AG04450 (cell line): ENCODE measurements around the gene RAB21. TPM values are rescaled to one million over a fixed set of nuclear protein-coding genes. Genes with fewer than 3 reads are reported as not detected.

Experiments
- CTCF ChIA-PET: fragments of 300-600, 350-600 bp; formaldehyde crosslinking; extraction: SDS; loops from one replicate; lab custom pipeline; 2022; ENCODE audit warnings: antibody characterized with exemption, inconsistent platforms; lab: Charles Lee
- POLR2A ChIA-PET: fragments of 350-600 bp; formaldehyde crosslinking; extraction: SDS; loops from one replicate; lab custom pipeline; 2021; ENCODE audit warnings: antibody characterized with exemption, inconsistent platforms; lab: Yijun Ruan, JAX
- DNase-seq: peaks from one replicate; pipeline ENCODE4 v3.0.0-alpha.2; 2011; ENCODE audit warnings: low read depth, low spot score
- H3K27ac ChIP-seq: one replicate; pipeline ENCODE4 v1.5.1; 2012; ENCODE audit warnings: low read depth, low read length, control low read depth
- H3K27me3 ChIP-seq: one replicate; pipeline ENCODE4 v1.6.0; 2012; ENCODE audit warnings: low read length; ENCODE audit not compliant: control insufficient read depth, insufficient read depth
- H3K4me3 ChIP-seq: 2 replicates; pipeline ENCODE4 v1.5.1; 2011; ENCODE audit warnings: mild to moderate bottlenecking, low read depth, low read length, control low read depth
- H3K9me3 ChIP-seq: 2 replicates; pipeline ENCODE4 v1.5.1; 2012; ENCODE audit warnings: low read length; ENCODE audit not compliant: control insufficient read depth, insufficient read depth
- CTCF ChIP-seq: IDR thresholded peaks from 2 replicates; pipeline ENCODE4 v1.5.1; 2011; ENCODE audit warnings: low read depth, low read length, control low read depth, inconsistent platforms
- polyA plus RNA-seq: library from polyadenylated mRNA; depleted of rRNA; stranded (reverse); fragments of >200 nt; gene quantifications from 2 replicates; pipeline ENCODE4 v1.2.3, GENCODE V29; 2011

RAB21 gene
- polyA plus RNA-seq, 1 experiment = 18.6 TPM

- no peak for TF ChIP-seq CTCF
- H3K4me3 ChIP-seq = no peak overlapping the region
- CTCF ChIA-PET = no interaction called here
- DNase-seq = no peak
- H3K9me3 ChIP-seq = no peaks in the 10 kb centered on the region
- H3K27me3 ChIP-seq = no peaks in the 10 kb centered on the region
- H3K27ac ChIP-seq = no peak overlapping the region
- POLR2A ChIA-PET = no interaction called here
Observed at GRCh38 chr12:71718611-71719010, 36.1 kb upstream of the RAB21 start.

- ChIA-PET POLR2A (no interaction called here), CTCF (interaction anchor here (2.0 kb wide), 1 partner anchor 27 kb away, joined by 5 read pairs; no protein-coding TSS in a partner anchor)
- Histone ChIP-seq H3K27me3 (no peaks in the 10 kb centered on the region), H3K4me3 (no peak overlapping the region), H3K27ac (no peak overlapping the region), H3K9me3 (no peaks in the 10 kb centered on the region)
- DNase-seq = no peak
- TF ChIP-seq CTCF = no peak
Observed at GRCh38 chr12:71719647-71720370, 34.9 kb upstream of the RAB21 start.

- CTCF ChIA-PET = interaction anchor here (1.2 kb wide), 1 partner anchor 329 kb away, joined by 3 read pairs; no protein-coding TSS in a partner anchor
- no peak for TF ChIP-seq CTCF
- H3K9me3 ChIP-seq = no peaks in the 10 kb centered on the region
- H3K27me3 ChIP-seq = no peaks in the 10 kb centered on the region
- no peak overlapping the region for H3K27ac ChIP-seq
- POLR2A ChIA-PET = no interaction called here
- no peak overlapping the region for H3K4me3 ChIP-seq
- no peak for DNase-seq
Observed at GRCh38 chr12:71721783-71722505, 32.7 kb upstream of the RAB21 start.

GRCh38 chr12:71725011-71725410 lies 29.7 kb upstream of the RAB21 start:
- Histone ChIP-seq H3K27ac (no peak overlapping the region), H3K9me3 (no peaks in the 10 kb centered on the region), H3K4me3 (no peak overlapping the region), H3K27me3 (no peaks in the 10 kb centered on the region)
- no peak for TF ChIP-seq CTCF
- ChIA-PET POLR2A (no interaction called here), CTCF (no interaction called here)
- no peak for DNase-seq

- POLR2A ChIA-PET = no interaction called here
- no peak for DNase-seq
- no peak for TF ChIP-seq CTCF
- Histone ChIP-seq H3K4me3 (no peak overlapping the region), H3K27me3 (no peaks in the 10 kb centered on the region), H3K27ac (no peak overlapping the region), H3K9me3 (0 out of 2 replicates have a peak, but pooled peaks cover under 1% of the 10 kb centered on the region)
- CTCF ChIA-PET = no interaction called here
Observed at GRCh38 chr12:71726548-71726947, 28.1 kb upstream of the RAB21 start.
